Kidney (tissue), 14 donors: Measurements from ENCODE around the gene NOS2. TPM values are rescaled to one million over a fixed set of nuclear protein-coding genes. Genes with fewer than 3 reads are reported as not detected.

Source experiments
- DNase-seq, 5 donors: peaks; one replicate each; pipeline ENCODE4 v3.0.0-alpha.2; 2013 to 2020
- FAIRE-seq: peaks from 2 replicates; lab custom pipeline; 2012; peaks lifted over from hg19 to GRCh38; lab: Jason Lieb, UNC
- H3K27ac ChIP-seq, 2 donors: one replicate each; pipeline ENCODE4 v1.7.0; 2013; ENCODE audit warnings: low read depth in 2 of 2, low read length in 2 of 2, inconsistent platforms in 1 of 2
- H3K27me3 ChIP-seq: one replicate; pipeline ENCODE4 v1.7.1; 2013; ENCODE audit warnings: low read length, inconsistent platforms; ENCODE audit not compliant: control insufficient read depth, insufficient read depth
- H3K36me3 ChIP-seq, 3 donors: one replicate each; pipeline versions ENCODE4 v1.7.0 to v1.7.1; 2013; ENCODE audit warnings: low read length in 3 of 3, control low read depth in 1 of 3, inconsistent platforms in 1 of 3; ENCODE audit not compliant: insufficient read depth in 3 of 3, control insufficient read depth in 2 of 3
- H3K4me1 ChIP-seq, 3 donors: one replicate each; pipeline versions ENCODE4 v1.7.0 to v1.7.1; 2013; ENCODE audit warnings: low read length in 3 of 3, inconsistent platforms in 1 of 3, low read depth in 1 of 3; ENCODE audit not compliant: control insufficient read depth in 2 of 3, insufficient read depth in 2 of 3
- H3K4me3 ChIP-seq, 3 donors: one replicate each; pipeline versions ENCODE4 v1.7.0 to v1.8.1; 2013; ENCODE audit warnings: low read length in 3 of 3, control low read depth in 1 of 3, inconsistent platforms in 1 of 3
- H3K9ac ChIP-seq, 3 donors: one replicate each; pipeline versions ENCODE4 v1.7.0 to v1.7.1; 2013; ENCODE audit warnings: low read length in 3 of 3, control low read depth in 1 of 3, inconsistent platforms in 1 of 3
- H3K9me3 ChIP-seq, 3 donors: one replicate each; pipeline versions ENCODE4 v1.7.0 to v1.7.1; 2013; ENCODE audit warnings: low read length in 3 of 3, control low read depth in 1 of 3, inconsistent platforms in 1 of 3; ENCODE audit not compliant: control insufficient read depth in 2 of 3, insufficient read depth in 1 of 3
- CTCF ChIP-seq: IDR thresholded peaks from 3 replicates; pipeline ENCODE4 v1.5.1; 2012; ENCODE audit warnings: mild to moderate bottlenecking, moderate library complexity, borderline replicate concordance; ENCODE audit not compliant: insufficient read depth; ENCODE audit errors: extremely low read depth
- intact Hi-C: fragments of 100-400 bp; cut with DNase I; formaldehyde crosslinking; loops from one replicate; pipeline ENCODE4 v1.11.1; 2022
- polyA plus RNA-seq: library from polyadenylated mRNA; stranded (reverse); fragments of 350-450 nt; fragmentation: Illumina TruSeq; extraction: RNeasy Lipid Tissue Mini Kit (QIAGEN cat#74804); gene quantifications from one replicate; pipeline ENCODE4 v1.2.3, GENCODE V29; 2014; ENCODE audit warnings: low read depth, low replicate concordance; ENCODE audit not compliant: insufficient read depth
- total RNA-seq: library from RNA; stranded (reverse); fragmentation: NEBNext Ultra II Directional; extraction: Animal tissue kit (Norgen Biotek cat#: 25700); gene quantifications from one replicate; pipeline ENCODE4 v1.2.1, GENCODE V29; 2021
- donor health status: control.
- donor health status: control.
- donor health status: control.
- donor health status: control.
- donor health status: control.
- donor health status: DM: yes; HTN: yes; CAD: no.
- donor health status: Normal renal cell carcinoma (clear cell type).

Gene NOS2
- total and polyA plus RNA-seq, 2 donors from 2014 or later: 0.37 to 0.57 TPM

GRCh38 chr17:27821318-27821717 lies 21.0 kb upstream of the NOS2 start:
- DNase-seq: no peak
- Histone ChIP-seq H3K9me3 (no peaks in the 10 kb centered on the region), H3K36me3 (no peaks in the 10 kb centered on the region), H3K4me3 (no peak overlapping the region), H3K9ac (no peak overlapping the region), H3K27ac (no peak overlapping the region), H3K27me3 (no peaks in the 10 kb centered on the region), H3K4me1 (no peaks in the 10 kb centered on the region)
- no peak for FAIRE-seq
- intact Hi-C loops: no loop called here
- no peak for TF ChIP-seq CTCF

GRCh38 chr17:27819145-27819544 lies 18.8 kb upstream of the NOS2 start:
- no peak for TF ChIP-seq CTCF
- no peak for FAIRE-seq
- Histone ChIP-seq H3K27ac (no peak overlapping the region), H3K9me3 (no peaks in the 10 kb centered on the region), H3K9ac (no peak overlapping the region), H3K27me3 (no peaks in the 10 kb centered on the region), H3K4me1 (no peaks in the 10 kb centered on the region), H3K4me3 (no peak overlapping the region), H3K36me3 (no peaks in the 10 kb centered on the region)
- DNase-seq: no peak
- intact Hi-C loops: no loop called here

GRCh38 chr17:27818401-27819105 lies 18.2 kb upstream of the NOS2 start:
- Histone ChIP-seq H3K36me3 (no peaks in the 10 kb centered on the region), H3K4me3 (no peak overlapping the region), H3K27me3 (no peaks in the 10 kb centered on the region), H3K9ac (no peak overlapping the region), H3K27ac (no peak overlapping the region), H3K9me3 (no peaks in the 10 kb centered on the region), H3K4me1 (no peaks in the 10 kb centered on the region)
- intact Hi-C loops: no loop called here
- DNase-seq (peak in 2 of 5 donors; percentile 26 to 73), FAIRE-seq (no peak)
- TF ChIP-seq CTCF: no peak
